ENCODE data around the gene CACNG1. TPM values are rescaled to one million over a fixed set of nuclear protein-coding genes. Genes with fewer than 3 reads are reported as not detected.

CACNG1 gene
- total and polyA plus RNA-seq, 2 of the 4 experiments (the other 2 are of a cell fraction), result not detected

- ChIA-PET CTCF (no interaction called here), POLR2A (ENCODE audit: unreplicated experiment) (no interaction called here)
- no peak overlapping the region for H2BK5ac ChIP-seq (ENCODE audit: low read depth, low read length, poor library complexity, severe bottlenecking)
- no peak overlapping the region for H2AFZ ChIP-seq (replicated peaks; ENCODE audit: low read length, poor library complexity)
- H2BK120ac ChIP-seq (ENCODE audit: low read depth, low read length), result no peak overlapping the region
- dilution Hi-C loops (cut with HindIII; ENCODE audit: low sequenced_read_pairs, unreplicated experiment) (no loop called here), intact Hi-C loops (cut with micrococcal nuclease) (no loop called here), in situ Hi-C loops (cut with MboI; ENCODE audit: low sequenced_read_pairs) (no loop called here)
- no peaks in the 10 kb centered on the region for H3K79me1 ChIP-seq (ENCODE audit: low read depth in 1 of 2, low read length in 2 of 2)
- H3K9ac ChIP-seq (ENCODE audit: low read depth, low read length), result no peak overlapping the region
- no peak overlapping the region for H3K23ac ChIP-seq (ENCODE audit: low read depth, low read length)
- no peak overlapping the region for H2BK15ac ChIP-seq (ENCODE audit: low read depth, low read length)
- H2AK5ac ChIP-seq (ENCODE audit: low read depth, low read length), result no peak overlapping the region
- no peak overlapping the region for H4K91ac ChIP-seq (ENCODE audit: insufficient read depth, low read depth, low read length)
- H3K4me1 ChIP-seq (ENCODE audit: control insufficient read depth, insufficient read depth, low read length), result no peaks in the 10 kb centered on the region
- no peak overlapping the region for H2AK9ac ChIP-seq (replicated peaks; ENCODE audit: low read depth, low read length, poor library complexity)
- no peak overlapping the region for H4K5ac ChIP-seq (ENCODE audit: low read depth, low read length)
- DNase-seq (no peak), ATAC-seq (ENCODE audit: low read depth) (no peak)
- no peak overlapping the region for H3K27ac ChIP-seq (ENCODE audit: insufficient read depth, low read length)
- no peak overlapping the region for H3K4me3 ChIP-seq (ENCODE audit: insufficient read depth, low read depth, low read length)
- no TSS peak for BruUV-seq (replicated peaks)
- H2BK20ac ChIP-seq (ENCODE audit: low read depth, low read length), result no peak overlapping the region
- H3K36me3 ChIP-seq (ENCODE audit: control insufficient read depth, insufficient read depth, low read length), result no peaks in the 10 kb centered on the region
- H3K9me3 ChIP-seq (ENCODE audit: control insufficient read depth, insufficient read depth, low read length), result peaks cover 20% of the 10 kb centered on the region
- no peak overlapping the region for H3K4ac ChIP-seq (ENCODE audit: low read depth, low read length)
- H4K8ac ChIP-seq (ENCODE audit: low read depth in 2 of 2, low read length in 2 of 2), result no peak overlapping the region
- H4K20me1 ChIP-seq (ENCODE audit: insufficient read depth, low read length), result no peaks in the 10 kb centered on the region
- peaks cover 41% of the 10 kb centered on the region for H3K27me3 ChIP-seq (ENCODE audit: control insufficient read depth, insufficient read depth, low read length)
- no peaks in the 10 kb centered on the region for H3K9me1 ChIP-seq (ENCODE audit: insufficient read depth, low read length)
- no peak overlapping the region for H3K18ac ChIP-seq (ENCODE audit: low read depth, low read length)
- H3K56ac ChIP-seq (ENCODE audit: extremely low read depth, insufficient read depth, low read length), result no peak overlapping the region
- no peak for TF ChIP-seq BHLHE40 (IDR thresholded peaks at IDR 0.05; ENCODE audit: low read depth, low read length)
- no peak for TF ChIP-seq FOS (IDR thresholded peaks at IDR 0.05; ENCODE audit: low read depth, low read length)
- TF ChIP-seq RCOR1 (IDR thresholded peaks at IDR 0.05; ENCODE audit: insufficient replicate concordance, low read length), result no peak
- TF ChIP-seq RFX5 (IDR thresholded peaks at IDR 0.05; ENCODE audit: low read depth, low read length), result no peak
- TF ChIP-seq NFE2L2 (IDR thresholded peaks at IDR 0.05; ENCODE audit: low read depth, low read length), result no peak
- no peak for TF ChIP-seq MAFK (IDR thresholded peaks at IDR 0.05; ENCODE audit: low read depth, low read length)
- H3K4me2 ChIP-seq (ENCODE audit: low read depth, low read length), result no peak overlapping the region
- WGBS, 2 experiments (ENCODE audit: extremely low coverage in 2 of 2, insufficient read length in 1 of 2), result no CpG with 5 or more reads among the region's 4 CpGs
- no peak overlapping the region for H3K14ac ChIP-seq (replicated peaks; ENCODE audit: low read depth, low read length)
Observed at GRCh38 chr17:67046398-67046797, 2.0 kb downstream of the CACNG1 start.

Data from IMR-90 (cell line).